ENCODE measurements around the gene TGFBRAP1. TPM values are rescaled to one million over a fixed set of nuclear protein-coding genes. Genes with fewer than 3 reads are reported as not detected.

The TGFBRAP1 gene
- total and polyA plus RNA-seq, 9 of the 15 experiments (the other 6 are each of a cell fraction or from before 2014, with no cell fraction given), result 3.7 to 18.0 (median 11.0) TPM

DNA sequence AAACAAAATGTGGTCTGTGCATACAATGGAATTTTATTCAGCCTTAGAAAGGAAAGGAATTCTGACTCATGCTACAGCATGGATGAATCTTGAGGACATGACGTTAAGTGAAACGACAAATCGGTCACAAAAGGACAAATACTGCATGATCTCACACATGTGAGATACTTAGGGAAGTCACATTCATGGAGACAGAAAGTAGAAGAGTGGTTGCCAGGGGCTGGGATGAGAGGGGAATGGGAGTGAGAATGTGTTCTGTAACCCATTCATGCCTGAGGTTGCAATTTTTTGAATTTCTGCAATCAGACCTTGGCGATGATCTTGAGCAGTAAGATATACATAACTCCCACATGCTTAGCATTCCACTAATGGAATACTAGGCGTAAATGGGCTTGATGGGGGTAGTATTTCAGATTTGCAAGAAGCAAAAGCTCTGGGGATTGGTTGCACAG, 47.3 kb upstream of the TGFBRAP1 start (continued):
- TF ChIP-seq, protein P1, sequence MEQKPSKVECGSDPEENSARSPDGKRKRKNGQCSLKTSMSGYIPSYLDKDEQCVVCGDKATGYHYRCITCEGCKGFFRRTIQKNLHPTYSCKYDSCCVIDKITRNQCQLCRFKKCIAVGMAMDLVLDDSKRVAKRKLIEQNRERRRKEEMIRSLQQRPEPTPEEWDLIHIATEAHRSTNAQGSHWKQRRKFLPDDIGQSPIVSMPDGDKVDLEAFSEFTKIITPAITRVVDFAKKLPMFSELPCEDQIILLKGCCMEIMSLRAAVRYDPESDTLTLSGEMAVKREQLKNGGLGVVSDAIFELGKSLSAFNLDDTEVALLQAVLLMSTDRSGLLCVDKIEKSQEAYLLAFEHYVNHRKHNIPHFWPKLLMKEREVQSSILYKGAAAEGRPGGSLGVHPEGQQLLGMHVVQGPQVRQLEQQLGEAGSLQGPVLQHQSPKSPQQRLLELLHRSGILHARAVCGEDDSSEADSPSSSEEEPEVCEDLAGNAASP (IDR thresholded peaks at IDR 0.05), result no peak
- TF ChIP-seq ZNF507 (tag; conservative IDR thresholded peaks at IDR 0.05) (no peak), CHD2 (IDR thresholded peaks at IDR 0.05; ENCODE audit: low read depth, low read length) (no peak), DIDO1 (tag; IDR thresholded peaks at IDR 0.05; ENCODE audit: low read depth) (no peak), XRCC4 (IDR thresholded peaks at IDR 0.05; ENCODE audit: extremely low read depth, insufficient read depth, insufficient read length) (no peak), SRSF1 (IDR thresholded peaks at IDR 0.05; ENCODE audit: low read depth, low read length) (no peak), BRD4 (IDR thresholded peaks at IDR 0.05) (no peak), RBBP5 (IDR thresholded peaks at IDR 0.05; ENCODE audit: borderline replicate concordance, insufficient read depth, low read length, poor library complexity, severe bottlenecking) (no peak)
- TF ChIP-seq, protein P2, sequence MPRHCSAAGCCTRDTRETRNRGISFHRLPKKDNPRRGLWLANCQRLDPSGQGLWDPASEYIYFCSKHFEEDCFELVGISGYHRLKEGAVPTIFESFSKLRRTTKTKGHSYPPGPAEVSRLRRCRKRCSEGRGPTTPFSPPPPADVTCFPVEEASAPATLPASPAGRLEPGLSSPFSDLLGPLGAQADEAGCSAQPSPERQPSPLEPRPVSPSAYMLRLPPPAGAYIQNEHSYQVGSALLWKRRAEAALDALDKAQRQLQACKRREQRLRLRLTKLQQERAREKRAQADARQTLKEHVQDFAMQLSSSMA (CRISPR knock-in tag; IDR thresholded peaks at IDR 0.05), result no peak
- TF ChIP-seq, protein P3, sequence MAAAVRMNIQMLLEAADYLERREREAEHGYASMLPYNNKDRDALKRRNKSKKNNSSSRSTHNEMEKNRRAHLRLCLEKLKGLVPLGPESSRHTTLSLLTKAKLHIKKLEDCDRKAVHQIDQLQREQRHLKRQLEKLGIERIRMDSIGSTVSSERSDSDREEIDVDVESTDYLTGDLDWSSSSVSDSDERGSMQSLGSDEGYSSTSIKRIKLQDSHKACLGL (CRISPR knock-in tag; IDR thresholded peaks at IDR 0.05; ENCODE audit: borderline replicate concordance, poor library complexity, severe bottlenecking), result no peak
